GM23248 (cell line): ENCODE results near the gene FKBP8.

Experiments used
- EZH2 ChIP-seq: fragments of 200-600 bp; sonication (generic); IDR thresholded peaks from 2 replicates; pipeline ENCODE4 v1.6.1; 2018; ENCODE audit warnings: antibody characterized with exemption, mild to moderate bottlenecking; ENCODE audit not compliant: insufficient read depth, poor library complexity, severe bottlenecking
- EZH2phosphoT487 ChIP-seq: fragments of 200-600 bp; sonication (generic); IDR thresholded peaks from 2 replicates; pipeline ENCODE4 v1.6.1; 2018; ENCODE audit warnings: antibody characterized with exemption, moderate library complexity, mild to moderate bottlenecking, low read depth; ENCODE audit not compliant: insufficient read depth

DNA sequence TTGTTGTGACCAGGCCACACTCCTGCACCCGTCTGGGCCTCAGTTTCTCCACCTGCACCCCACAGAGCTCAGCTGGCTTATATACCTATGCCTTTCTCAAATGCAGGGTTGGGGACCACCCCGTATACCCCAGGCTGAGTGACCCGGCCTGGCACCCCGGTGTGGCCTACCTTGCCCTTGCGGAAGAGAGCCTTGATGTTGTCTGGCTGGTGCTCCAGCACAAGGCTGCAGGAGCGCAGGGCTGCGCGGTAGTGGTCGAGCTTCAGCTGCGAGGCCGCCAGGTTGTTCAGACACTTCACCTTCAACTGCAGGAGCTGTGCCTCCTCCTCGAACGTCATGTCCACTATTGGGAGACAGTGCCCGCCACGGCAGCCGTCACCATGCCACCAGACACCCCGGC lies 5.9 kb downstream of the FKBP8 start:
- TF ChIP-seq EZH2 (no peak), EZH2phosphoT487 (no peak)
